Measurements from ENCODE around the gene EMILIN1. TPM values are rescaled to one million over a fixed set of nuclear protein-coding genes. Genes with fewer than 3 reads are reported as not detected.

The EMILIN1 gene
- total RNA-seq, 1 experiment from 2014 or later, result 1.2 TPM

- Histone ChIP-seq H3K79me1 (ENCODE audit: insufficient read depth, low read depth, low read length, poor library complexity, severe bottlenecking) (no peaks in the 10 kb centered on the region), H3K18ac (ENCODE audit: insufficient read length, low read depth, low read length) (no peak overlapping the region), H2BK12ac (ENCODE audit: insufficient read length, low read depth, low read length) (no peak overlapping the region), H3K9ac (ENCODE audit: extremely low read depth, insufficient read length, low read length) (no peak overlapping the region), H3K23ac (ENCODE audit: insufficient read length, low read depth, low read length) (no peak overlapping the region), H3K9me3 (ENCODE audit: control insufficient read depth, low read depth, low read length) (no peaks in the 10 kb centered on the region), H2BK120ac (ENCODE audit: low read depth, low read length, poor library complexity, severe bottlenecking) (no peak overlapping the region), H3K27me3 (ENCODE audit: insufficient read depth, low read length) (no peaks in the 10 kb centered on the region), H2BK20ac (ENCODE audit: low read depth, low read length, poor library complexity, severe bottlenecking) (no peak overlapping the region), H3K56ac (ENCODE audit: insufficient read length, low read depth, low read length) (no peak overlapping the region), H3K79me2 (ENCODE audit: insufficient read depth, low read length) (no peaks in the 10 kb centered on the region), H4K91ac (ENCODE audit: insufficient read length, low read depth, low read length) (no peak overlapping the region), H3K4me2 (ENCODE audit: insufficient read depth, insufficient read length, low read length) (peak overlapping the region; percentile 35), H3K23me2 (ENCODE audit: insufficient read length, low read depth, low read length, poor library complexity, severe bottlenecking) (peaks cover 13% of the 10 kb centered on the region), H2BK15ac (ENCODE audit: low read depth, low read length) (no peak overlapping the region), H3K14ac (ENCODE audit: insufficient read depth, low read length) (no peak overlapping the region; the same call in 1 of the 2 replicates), H2BK5ac (ENCODE audit: insufficient read length, low read length) (no peak overlapping the region), H3T11ph (ENCODE audit: low read length) (no peak overlapping the region), H3K27ac (ENCODE audit: insufficient read length, low read depth, low read length) (no peak overlapping the region), H4K8ac (replicated peaks; ENCODE audit: insufficient read length, low read depth, low read length) (no peak overlapping the region), H2AFZ (ENCODE audit: low read length) (no peak overlapping the region), H4K5ac (ENCODE audit: insufficient read length, low read depth, low read length) (no peak overlapping the region), H3K4ac (ENCODE audit: low read depth, low read length) (no peak overlapping the region), H3K4me1 (ENCODE audit: insufficient read depth, low read length) (no peaks in the 10 kb centered on the region), H2AK5ac (ENCODE audit: insufficient read length, low read length) (no peak overlapping the region), H4K20me1 (ENCODE audit: control insufficient read depth, insufficient read depth, insufficient read length) (no peaks in the 10 kb centered on the region)
- Mint-ChIP-seq H3K4me3 (peak overlapping the region; percentile 69 to 75), H3K4me1 (peaks cover 21 to 38% of the 10 kb centered on the region in 2 experiments), H3K27ac (no peak overlapping the region), H3K9me3 (no peaks in the 10 kb centered on the region), H3K36me3 (ENCODE audit: insufficient read depth in 1 of 3, low read depth in 3 of 3) (no peaks in the 10 kb centered on the region; a peak in 1 of 7 replicates), H3K27me3 (ENCODE audit: low read depth) (peaks cover 20% of the 10 kb centered on the region)
- DNase-seq, result no peak
- TF ChIP-seq CTCF (conservative IDR thresholded peaks at IDR 0.05), result no peak
- WGBS (ENCODE audit: extremely low coverage, insufficient read length, low lambda C conversion rate), result no CpG with 5 or more reads among the region's 10 CpGs
These were observed 6.8 kb downstream of the EMILIN1 start for GRCh38 chr2:27085062-27085672.

All from H9 (cell line).